ENCODE data around the gene C1QA.

The C1QA gene

GRCh38 chr1:22611530-22611947 lies 24.9 kb upstream of the C1QA start:
- in situ Hi-C loops (cut with HindIII; ENCODE audit: low sequenced_read_pairs), result no loop called here

- in situ Hi-C loops (cut with HindIII; ENCODE audit: low sequenced_read_pairs), result no loop called here
Observed at GRCh38 chr1:22612671-22613571, 23.5 kb upstream of the C1QA start.

- in situ Hi-C loops (cut with HindIII; ENCODE audit: low sequenced_read_pairs), result no loop called here
Observed at GRCh38 chr1:22613572-22613918, 22.9 kb upstream of the C1QA start.

- in situ Hi-C loops (cut with HindIII; ENCODE audit: low sequenced_read_pairs), result no loop called here
Observed at GRCh38 chr1:22613951-22614350, 22.5 kb upstream of the C1QA start.

GRCh38 chr1:22615886-22616285 lies 20.5 kb upstream of the C1QA start:
- in situ Hi-C loops (cut with HindIII; ENCODE audit: low sequenced_read_pairs), result no loop called here

GRCh38 chr1:22616571-22616970 lies 19.9 kb upstream of the C1QA start:
- in situ Hi-C loops (cut with HindIII; ENCODE audit: low sequenced_read_pairs), result no loop called here

- in situ Hi-C loops (cut with HindIII; ENCODE audit: low sequenced_read_pairs), result no loop called here
Observed at GRCh38 chr1:22618056-22618455, 18.4 kb upstream of the C1QA start.

- in situ Hi-C loops (cut with HindIII; ENCODE audit: low sequenced_read_pairs), result no loop called here
Observed at GRCh38 chr1:22619252-22619651, 17.2 kb upstream of the C1QA start.

GRCh38 chr1:22619798-22620197 lies 16.6 kb upstream of the C1QA start:
- in situ Hi-C loops (cut with HindIII; ENCODE audit: low sequenced_read_pairs), result no loop called here

GRCh38 chr1:22621761-22622160 lies 14.7 kb upstream of the C1QA start:
- in situ Hi-C loops (cut with HindIII; ENCODE audit: low sequenced_read_pairs), result no loop called here

GRCh38 chr1:22625262-22625925 lies 11.0 kb upstream of the C1QA start:
- in situ Hi-C loops (cut with HindIII; ENCODE audit: low sequenced_read_pairs), result no loop called here

- in situ Hi-C loops (cut with HindIII; ENCODE audit: low sequenced_read_pairs), result no loop called here
Observed at GRCh38 chr1:22626237-22627157, 9.9 kb upstream of the C1QA start.

GRCh38 chr1:22627331-22627730 lies 9.1 kb upstream of the C1QA start:
- in situ Hi-C loops (cut with HindIII; ENCODE audit: low sequenced_read_pairs), result no loop called here

- in situ Hi-C loops (cut with HindIII; ENCODE audit: low sequenced_read_pairs), result no loop called here
Observed at GRCh38 chr1:22628698-22629444, 7.6 kb upstream of the C1QA start.

- in situ Hi-C loops (cut with HindIII; ENCODE audit: low sequenced_read_pairs), result loop anchor here (5.0 kb wide), 1 partner anchor 33 kb away; no protein-coding TSS in a partner anchor
Observed at GRCh38 chr1:22629886-22630285, 6.5 kb upstream of the C1QA start.

- in situ Hi-C loops (cut with HindIII; ENCODE audit: low sequenced_read_pairs), result loop anchor here (5.0 kb wide), 1 partner anchor 37 kb away; no protein-coding TSS in a partner anchor
Observed at GRCh38 chr1:22633697-22634463, 2.5 kb upstream of the C1QA start.

- in situ Hi-C loops (cut with HindIII; ENCODE audit: low sequenced_read_pairs), result no loop called here
Observed at GRCh38 chr1:22635436-22635835, 992 bp upstream of the C1QA start.

- in situ Hi-C loops (cut with HindIII; ENCODE audit: low sequenced_read_pairs), result no loop called here
Observed at GRCh38 chr1:22636927-22637326, 499 bp downstream of the C1QA start.

GRCh38 chr1:22637907-22638445 lies 1.5 kb downstream of the C1QA start:
- in situ Hi-C loops (cut with HindIII; ENCODE audit: low sequenced_read_pairs), result no loop called here

Measured in endothelial cell of hepatic sinusoid (primary cell).